GM12892 (cell line): ENCODE results near the gene CR1.

Source experiments
- POLR2A ChIP-seq: IDR thresholded peaks from 2 replicates; pipeline ENCODE4 v1.6.1; 2011; ENCODE audit warnings: low read depth, low read length, control low read depth
- POLR2AphosphoS5 ChIP-seq: IDR thresholded peaks from 2 replicates; pipeline ENCODE4 v1.6.1; 2011; ENCODE audit warnings: low read depth, low read length, control low read depth

DNA sequence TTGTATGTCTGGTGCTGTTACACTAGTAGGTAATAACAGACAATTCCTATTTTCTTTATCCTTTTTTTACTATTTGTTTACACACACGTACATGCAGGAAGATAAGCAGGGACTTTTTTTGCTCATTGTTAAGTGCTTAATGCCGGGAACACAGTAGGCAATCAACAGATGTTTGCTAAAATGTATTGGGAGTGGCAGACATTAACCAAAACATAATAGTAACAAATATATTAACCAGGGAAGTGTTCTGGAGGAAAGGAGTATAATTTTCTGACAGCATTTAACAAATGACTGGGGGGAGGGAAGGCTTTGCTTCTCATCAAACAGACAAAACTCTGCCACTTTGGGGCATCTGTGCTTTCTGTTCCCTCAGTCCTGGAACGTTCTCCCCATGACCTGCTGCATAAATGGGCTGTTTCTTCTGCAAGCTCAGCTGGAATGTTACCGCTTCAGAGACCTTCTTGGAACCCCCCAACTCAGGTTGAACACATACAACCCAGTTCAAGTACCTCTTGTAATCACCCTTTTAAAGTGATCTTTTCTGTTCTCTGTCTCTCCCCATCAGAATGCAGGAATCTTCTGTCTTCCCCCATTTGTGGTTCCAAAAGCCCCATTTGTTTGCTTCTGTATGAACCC, 151.1 kb downstream of the CR1 start:
- TF ChIP-seq POLR2AphosphoS5 (no peak), POLR2A (no peak)
